Esophagus squamous epithelium (tissue), 4 donors: Measurements from ENCODE around the gene DEAF1.

ENCODE experiments used
- CTCF ChIP-seq, 6 experiments: fragments of 450-650 bp in 4 of 6; fragments of 200-600 bp in 2 of 6; sonication (generic) in 2 of 6; IDR thresholded peaks; one replicate each; pipeline ENCODE4 v1.5.1; 2016 to 2019; ENCODE audit warnings: antibody characterized with exemption in 6 of 6, mild to moderate bottlenecking in 4 of 6, moderate library complexity in 4 of 6
- POLR2A ChIP-seq, 4 donors: fragments of 450-650 bp; IDR thresholded peaks; one replicate each; pipeline ENCODE4 v1.6.1; 2017; ENCODE audit warnings: antibody characterized with exemption in 4 of 4, mild to moderate bottlenecking in 4 of 4, moderate library complexity in 3 of 4

GRCh38 chr11:703506-703905 is 8.5 kb upstream of the DEAF1 start:
- TF ChIP-seq CTCF (IDR thresholded peaks at IDR 0.05) (no peak), POLR2A (IDR thresholded peaks at IDR 0.05) (no peak)
